ENCODE measurements around the gene PPP1R16B.

Gene PPP1R16B

DNA sequence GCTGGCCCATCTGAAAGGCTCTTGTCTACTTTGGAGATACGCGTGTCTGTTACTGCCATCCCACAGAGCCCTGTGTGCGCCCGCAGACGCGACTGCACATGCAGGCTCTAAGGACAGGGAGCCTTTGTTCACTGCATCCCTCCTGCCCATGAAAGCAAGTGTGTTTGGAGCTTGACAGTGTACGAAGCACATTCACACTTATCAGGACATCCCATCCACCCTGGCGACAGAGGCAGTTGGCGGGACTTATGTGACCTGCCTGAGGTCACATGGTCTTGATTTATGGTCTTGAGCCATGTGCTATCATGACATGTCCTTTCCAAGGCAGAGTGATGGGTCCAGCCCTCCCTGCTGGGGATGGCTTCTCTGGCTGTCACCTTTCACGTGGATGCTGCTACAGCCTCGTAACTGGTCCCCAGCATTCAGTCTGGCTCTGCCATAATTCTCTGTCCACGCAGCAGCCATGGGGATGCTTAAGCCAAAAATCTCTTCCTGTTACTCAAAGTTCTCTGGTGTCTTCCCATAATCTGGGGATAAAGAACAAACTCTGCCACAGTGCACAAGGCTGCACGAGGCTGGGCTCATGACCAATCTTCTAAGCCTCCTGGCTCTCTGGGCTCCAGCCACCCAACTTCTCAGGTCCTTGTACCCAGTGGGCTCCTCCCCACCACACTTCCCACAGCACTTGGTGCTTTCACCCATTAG is 84.4 kb downstream of the PPP1R16B start:
- Histone ChIP-seq H3K4me2 (no peak overlapping the region), H3K4me1 (ENCODE audit: low read depth, poor library complexity, severe bottlenecking) (peaks cover 39% of the 10 kb centered on the region), H2AFZ (ENCODE audit: low read depth) (no peak overlapping the region), H3K27ac (no peak overlapping the region), H3K4me3 (IDR thresholded peaks at IDR 0.05; ENCODE audit: insufficient read depth, low read depth, low read length) (no peak overlapping the region), H3K9ac (no peak overlapping the region), H4K20me1 (ENCODE audit: insufficient read depth) (no peaks in the 10 kb centered on the region), H3K27me3 (ENCODE audit: insufficient read depth, low read depth) (no peaks in the 10 kb centered on the region), H3K36me3 (ENCODE audit: insufficient read depth) (no peaks in the 10 kb centered on the region), H3K79me2 (ENCODE audit: insufficient read depth, low read depth) (no peaks in the 10 kb centered on the region)
- TF ChIP-seq, protein P1, sequence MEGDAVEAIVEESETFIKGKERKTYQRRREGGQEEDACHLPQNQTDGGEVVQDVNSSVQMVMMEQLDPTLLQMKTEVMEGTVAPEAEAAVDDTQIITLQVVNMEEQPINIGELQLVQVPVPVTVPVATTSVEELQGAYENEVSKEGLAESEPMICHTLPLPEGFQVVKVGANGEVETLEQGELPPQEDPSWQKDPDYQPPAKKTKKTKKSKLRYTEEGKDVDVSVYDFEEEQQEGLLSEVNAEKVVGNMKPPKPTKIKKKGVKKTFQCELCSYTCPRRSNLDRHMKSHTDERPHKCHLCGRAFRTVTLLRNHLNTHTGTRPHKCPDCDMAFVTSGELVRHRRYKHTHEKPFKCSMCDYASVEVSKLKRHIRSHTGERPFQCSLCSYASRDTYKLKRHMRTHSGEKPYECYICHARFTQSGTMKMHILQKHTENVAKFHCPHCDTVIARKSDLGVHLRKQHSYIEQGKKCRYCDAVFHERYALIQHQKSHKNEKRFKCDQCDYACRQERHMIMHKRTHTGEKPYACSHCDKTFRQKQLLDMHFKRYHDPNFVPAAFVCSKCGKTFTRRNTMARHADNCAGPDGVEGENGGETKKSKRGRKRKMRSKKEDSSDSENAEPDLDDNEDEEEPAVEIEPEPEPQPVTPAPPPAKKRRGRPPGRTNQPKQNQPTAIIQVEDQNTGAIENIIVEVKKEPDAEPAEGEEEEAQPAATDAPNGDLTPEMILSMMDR (conservative IDR thresholded peaks at IDR 0.05; ENCODE audit: low read depth, low read length), result no peak

DNA sequence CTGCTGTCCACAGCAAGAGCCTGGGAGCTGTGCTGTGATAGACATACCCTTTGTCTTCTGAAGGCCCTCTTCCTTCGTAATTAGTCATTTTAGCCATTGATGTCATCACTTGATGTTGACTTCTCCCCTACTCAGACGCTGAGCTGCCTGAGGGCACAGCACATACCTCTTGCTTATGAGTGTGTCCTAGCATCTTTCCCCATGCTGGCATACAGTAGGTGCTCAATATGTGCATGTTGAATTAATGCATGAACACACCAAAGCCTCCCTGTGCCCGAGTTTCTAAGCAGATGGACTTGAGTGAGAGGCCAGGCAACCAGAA is 85.0 kb downstream of the PPP1R16B start:
- H3K9ac ChIP-seq, result no peak overlapping the region
- no peaks in the 10 kb centered on the region for H3K27me3 ChIP-seq (ENCODE audit: insufficient read depth, low read depth)
- no peak overlapping the region for H3K4me3 ChIP-seq (IDR thresholded peaks at IDR 0.05; ENCODE audit: insufficient read depth, low read depth, low read length)
- no peaks in the 10 kb centered on the region for H4K20me1 ChIP-seq (ENCODE audit: insufficient read depth)
- no peak overlapping the region for H2AFZ ChIP-seq (ENCODE audit: low read depth)
- no peak overlapping the region for H3K27ac ChIP-seq
- TF ChIP-seq, protein P1 (conservative IDR thresholded peaks at IDR 0.05; ENCODE audit: low read depth, low read length), result no peak
- H3K4me2 ChIP-seq, result no peak overlapping the region
- H3K4me1 ChIP-seq (ENCODE audit: low read depth, poor library complexity, severe bottlenecking), result peaks cover 39% of the 10 kb centered on the region
- no peaks in the 10 kb centered on the region for H3K36me3 ChIP-seq (ENCODE audit: insufficient read depth)
- no peaks in the 10 kb centered on the region for H3K79me2 ChIP-seq (ENCODE audit: insufficient read depth, low read depth)

DNA sequence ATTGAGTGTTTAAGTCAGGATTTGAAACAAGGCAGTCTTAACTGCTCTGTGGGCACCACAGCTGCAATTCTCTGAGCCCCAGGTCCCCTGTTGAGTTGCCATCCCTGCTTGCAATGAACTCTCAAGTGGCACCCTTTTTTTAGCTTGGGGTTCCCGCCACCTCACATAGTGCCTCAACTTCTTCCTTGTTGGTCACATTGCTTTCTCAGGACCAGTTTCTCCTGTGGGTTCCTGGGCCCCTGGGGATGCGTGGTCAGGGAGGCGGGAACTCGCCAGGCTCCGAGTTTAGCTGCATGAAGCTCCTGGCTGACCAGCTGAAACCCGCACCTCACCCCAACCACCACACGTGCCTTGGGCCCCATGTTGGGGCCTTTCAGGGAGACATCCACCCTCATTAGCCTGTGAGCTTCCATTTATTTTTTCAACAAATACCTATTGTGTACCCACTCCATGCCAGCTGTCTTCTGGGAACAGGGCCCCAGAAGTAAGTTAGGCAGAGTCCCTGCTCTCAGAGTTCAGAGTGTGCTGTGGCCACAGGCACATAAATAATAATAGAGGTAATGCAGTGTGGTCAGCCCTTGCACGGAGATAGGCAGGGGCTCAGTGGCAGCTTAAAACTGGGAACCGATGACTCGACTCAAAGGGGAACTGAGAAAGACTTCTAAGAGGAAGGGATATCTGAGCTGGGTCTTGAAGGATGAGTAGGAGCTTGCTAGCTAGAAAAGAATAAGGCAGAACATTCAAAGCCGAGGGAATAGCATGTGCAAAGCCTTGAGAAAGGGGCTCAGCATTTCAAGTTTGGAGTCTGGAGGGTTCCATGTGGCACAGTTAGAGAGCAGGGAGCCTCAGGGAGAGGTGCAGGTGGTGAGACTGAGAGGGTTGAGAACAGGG is 86.8 kb downstream of the PPP1R16B start:
- Histone ChIP-seq H3K4me3 (IDR thresholded peaks at IDR 0.05; ENCODE audit: insufficient read depth, low read depth, low read length) (no peak overlapping the region), H4K20me1 (ENCODE audit: insufficient read depth) (no peaks in the 10 kb centered on the region), H3K9ac (peak overlapping the region; percentile 40; the same call in 1 of the 2 replicates), H3K27me3 (ENCODE audit: insufficient read depth, low read depth) (no peaks in the 10 kb centered on the region), H3K27ac (peak overlapping the region; percentile 54), H2AFZ (ENCODE audit: low read depth) (peak overlapping the region; percentile 60), H3K36me3 (ENCODE audit: insufficient read depth) (no peaks in the 10 kb centered on the region), H3K79me2 (ENCODE audit: insufficient read depth, low read depth) (no peaks in the 10 kb centered on the region), H3K4me2 (peak overlapping the region; percentile 74), H3K4me1 (ENCODE audit: low read depth, poor library complexity, severe bottlenecking) (peaks cover 39% of the 10 kb centered on the region)
- TF ChIP-seq, protein P1 (conservative IDR thresholded peaks at IDR 0.05; ENCODE audit: low read depth, low read length), result no peak

DNA sequence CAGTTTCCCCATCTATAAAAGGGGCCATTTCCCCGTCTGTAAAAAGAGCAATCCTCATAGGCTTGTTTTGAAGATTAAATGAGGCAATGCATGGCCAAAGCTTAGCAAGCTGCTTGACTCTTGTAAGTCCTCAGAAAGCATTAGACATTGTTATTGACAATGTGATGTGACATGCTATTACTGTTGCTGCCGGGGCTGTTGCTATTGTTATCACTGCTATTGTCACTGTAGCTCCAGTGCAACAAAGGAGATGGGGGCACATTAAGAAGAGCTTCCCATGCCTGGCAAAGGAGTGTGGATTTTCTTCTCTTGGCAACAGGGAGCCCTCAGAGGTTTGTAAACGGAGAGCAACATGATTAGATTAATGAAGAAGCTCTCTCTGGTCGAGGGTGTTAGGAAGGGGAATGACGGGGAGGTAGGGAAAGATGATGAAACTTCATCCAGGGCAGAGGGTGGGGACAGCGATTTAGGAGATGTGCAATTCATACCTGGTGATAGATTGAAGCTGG is 87.6 kb downstream of the PPP1R16B start:
- no peaks in the 10 kb centered on the region for H3K36me3 ChIP-seq (ENCODE audit: insufficient read depth)
- H3K4me1 ChIP-seq (ENCODE audit: low read depth, poor library complexity, severe bottlenecking), result peaks cover 39% of the 10 kb centered on the region
- H3K4me2 ChIP-seq, result peak overlapping the region; percentile 74; the same call in 1 of the 2 replicates
- H2AFZ ChIP-seq (ENCODE audit: low read depth), result peak overlapping the region; percentile 60; the same call in 1 of the 2 replicates
- no peaks in the 10 kb centered on the region for H3K79me2 ChIP-seq (ENCODE audit: insufficient read depth, low read depth)
- H3K4me3 ChIP-seq (IDR thresholded peaks at IDR 0.05; ENCODE audit: insufficient read depth, low read depth, low read length), result no peak overlapping the region
- TF ChIP-seq, protein P1 (conservative IDR thresholded peaks at IDR 0.05; ENCODE audit: low read depth, low read length), result no peak
- H3K9ac ChIP-seq, result no peak overlapping the region
- no peaks in the 10 kb centered on the region for H3K27me3 ChIP-seq (ENCODE audit: insufficient read depth, low read depth)
- H3K27ac ChIP-seq, result peak overlapping the region; percentile 54
- no peaks in the 10 kb centered on the region for H4K20me1 ChIP-seq (ENCODE audit: insufficient read depth)
